Activated T-cell treated with anti-CD3 and anti-CD28 coated beads, Interleukin-2, amount 50 U/mL, for 1 hour (primary cell): ENCODE data around the gene TRAK1.
A peak's percentile ranks its signal among the peaks of the same experiment; 100 is the strongest.

Experiments used
- DNase-seq: peaks from one replicate; pipeline ENCODE4 v3.0.0-alpha.2; 2020

The TRAK1 gene

GRCh38 chr3:42182555-42182954 lies 91.4 kb downstream of the TRAK1 start:
- no peak for DNase-seq

- no peak for DNase-seq
These were observed 93.0 kb downstream of the TRAK1 start for GRCh38 chr3:42183991-42184632.

- DNase-seq: no peak
These were observed 93.7 kb downstream of the TRAK1 start for GRCh38 chr3:42184651-42185443.

GRCh38 chr3:42187936-42188335 lies 96.8 kb downstream of the TRAK1 start:
- DNase-seq: no peak

- DNase-seq: no peak
These were observed 97.2 kb downstream of the TRAK1 start for GRCh38 chr3:42188376-42188775.

- DNase-seq: no peak
These were observed 97.9 kb downstream of the TRAK1 start for GRCh38 chr3:42189001-42189460.

- DNase-seq: no peak
These were observed 98.6 kb downstream of the TRAK1 start for GRCh38 chr3:42189736-42190135.

GRCh38 chr3:42190701-42191442 lies 99.7 kb downstream of the TRAK1 start:
- DNase-seq: peak; percentile 58

GRCh38 chr3:42191443-42191747 lies 100.2 kb downstream of the TRAK1 start:
- no peak for DNase-seq

- DNase-seq: no peak
These were observed 101.4 kb downstream of the TRAK1 start for GRCh38 chr3:42192334-42193200.

GRCh38 chr3:42194943-42195510 lies 103.9 kb downstream of the TRAK1 start:
- DNase-seq: no peak

- DNase-seq: no peak
These were observed 104.7 kb downstream of the TRAK1 start for GRCh38 chr3:42195879-42196330.

- DNase-seq: no peak
These were observed 107.6 kb downstream of the TRAK1 start for GRCh38 chr3:42198709-42199108.

- no peak for DNase-seq
These were observed 111.2 kb downstream of the TRAK1 start for GRCh38 chr3:42202217-42202865.

GRCh38 chr3:42204867-42205599 lies 113.9 kb downstream of the TRAK1 start:
- DNase-seq: no peak

- DNase-seq: no peak
These were observed 114.8 kb downstream of the TRAK1 start for GRCh38 chr3:42205800-42206514.

- DNase-seq: no peak
These were observed 118.8 kb downstream of the TRAK1 start for GRCh38 chr3:42209917-42210316.

GRCh38 chr3:42210726-42211125 lies 119.6 kb downstream of the TRAK1 start:
- DNase-seq: no peak

- no peak for DNase-seq
These were observed 122.3 kb downstream of the TRAK1 start for GRCh38 chr3:42213417-42213816.

GRCh38 chr3:42214064-42214463 lies 122.9 kb downstream of the TRAK1 start:
- no peak for DNase-seq
